ENCODE data around the gene ERC1. TPM values are rescaled to one million over a fixed set of nuclear protein-coding genes. Genes with fewer than 3 reads are reported as not detected.

ERC1 gene
- total and polyA plus RNA-seq, 2 donors from 2014 or later = 5.1 to 68.3 TPM

DNA sequence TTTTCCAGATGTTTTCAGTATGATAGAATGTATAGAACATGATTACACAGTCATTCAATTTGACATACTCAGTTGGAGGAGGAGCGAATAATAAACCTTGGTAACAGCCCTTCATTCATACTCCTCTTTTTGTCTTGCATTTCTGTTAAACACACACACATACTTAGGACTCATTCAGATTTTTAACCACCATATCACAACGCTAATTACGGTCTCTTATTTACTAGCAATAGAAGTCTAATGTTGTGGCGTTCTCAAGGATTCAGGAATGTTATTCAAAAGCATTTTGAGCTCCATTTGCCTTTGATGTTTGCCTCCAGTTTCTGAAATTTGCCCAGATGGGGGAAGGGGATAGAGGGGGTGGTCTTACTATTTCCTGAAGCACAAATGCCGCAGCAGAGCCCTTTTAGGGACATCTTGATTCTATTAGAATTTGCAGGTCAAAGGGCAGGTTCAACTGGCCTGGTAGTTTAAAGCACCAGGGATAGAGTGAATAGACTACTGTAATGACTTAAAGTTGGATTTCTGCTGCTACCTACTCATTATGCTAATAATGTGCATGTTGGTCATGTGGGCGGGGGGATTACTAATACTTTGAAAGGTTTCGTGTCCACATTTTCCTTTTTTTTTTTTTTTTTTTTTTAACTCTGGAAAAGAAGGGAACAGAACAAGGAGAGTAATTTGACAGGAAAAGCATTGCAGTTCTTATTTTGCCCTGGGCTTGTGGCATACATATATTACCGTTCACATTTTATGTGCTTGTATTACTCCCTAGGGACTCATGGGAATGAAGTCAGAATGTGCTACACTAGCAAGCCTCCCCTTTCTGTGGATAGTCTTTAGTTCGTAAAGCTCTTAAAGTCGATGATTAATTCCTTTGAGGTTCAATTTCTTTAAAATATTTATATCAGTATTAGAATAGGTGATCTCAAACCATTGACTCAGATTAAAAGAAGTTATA, 376.6 kb downstream of the ERC1 start:
- H3K4me1 ChIP-seq (ENCODE audit: control insufficient read depth in 2 of 3, insufficient read depth in 2 of 3, low read depth in 1 of 3, low read length in 3 of 3) = peaks cover 0 to 9% (median 0%) of the 10 kb centered on the region in 3 donors
- H3K9ac ChIP-seq (ENCODE audit: low read length in 3 of 3) = no peak overlapping the region
- no peaks in the 10 kb centered on the region for H3K9me3 ChIP-seq (ENCODE audit: control insufficient read depth in 2 of 3, insufficient read depth in 1 of 3, low read length in 3 of 3)
- DNase-seq = peak in 1 of 5 donors; percentile 35
- no peaks in the 10 kb centered on the region for H3K36me3 ChIP-seq (ENCODE audit: control insufficient read depth in 2 of 3, insufficient read depth in 3 of 3, low read length in 3 of 3)
- no peaks in the 10 kb centered on the region for H3K27me3 ChIP-seq (ENCODE audit: control insufficient read depth, insufficient read depth, low read length)
- no peak overlapping the region for H3K4me3 ChIP-seq (ENCODE audit: low read length in 3 of 3)
- intact Hi-C loops (cut with DNase I) = no loop called here
- no peak overlapping the region for H3K27ac ChIP-seq (ENCODE audit: low read depth in 2 of 2, low read length in 2 of 2)
- FAIRE-seq = no peak
- TF ChIP-seq, protein P1, sequence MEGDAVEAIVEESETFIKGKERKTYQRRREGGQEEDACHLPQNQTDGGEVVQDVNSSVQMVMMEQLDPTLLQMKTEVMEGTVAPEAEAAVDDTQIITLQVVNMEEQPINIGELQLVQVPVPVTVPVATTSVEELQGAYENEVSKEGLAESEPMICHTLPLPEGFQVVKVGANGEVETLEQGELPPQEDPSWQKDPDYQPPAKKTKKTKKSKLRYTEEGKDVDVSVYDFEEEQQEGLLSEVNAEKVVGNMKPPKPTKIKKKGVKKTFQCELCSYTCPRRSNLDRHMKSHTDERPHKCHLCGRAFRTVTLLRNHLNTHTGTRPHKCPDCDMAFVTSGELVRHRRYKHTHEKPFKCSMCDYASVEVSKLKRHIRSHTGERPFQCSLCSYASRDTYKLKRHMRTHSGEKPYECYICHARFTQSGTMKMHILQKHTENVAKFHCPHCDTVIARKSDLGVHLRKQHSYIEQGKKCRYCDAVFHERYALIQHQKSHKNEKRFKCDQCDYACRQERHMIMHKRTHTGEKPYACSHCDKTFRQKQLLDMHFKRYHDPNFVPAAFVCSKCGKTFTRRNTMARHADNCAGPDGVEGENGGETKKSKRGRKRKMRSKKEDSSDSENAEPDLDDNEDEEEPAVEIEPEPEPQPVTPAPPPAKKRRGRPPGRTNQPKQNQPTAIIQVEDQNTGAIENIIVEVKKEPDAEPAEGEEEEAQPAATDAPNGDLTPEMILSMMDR (IDR thresholded peaks at IDR 0.05; ENCODE audit: borderline replicate concordance, extremely low read depth, insufficient read depth) = no peak

GRCh38 chr12:1369460-1369859, 378.4 kb downstream of the ERC1 start:
- Histone ChIP-seq H3K4me3 (ENCODE audit: low read length in 3 of 3) (no peak overlapping the region), H3K9me3 (ENCODE audit: control insufficient read depth in 2 of 3, insufficient read depth in 1 of 3, low read length in 3 of 3) (no peaks in the 10 kb centered on the region), H3K27me3 (ENCODE audit: control insufficient read depth, insufficient read depth, low read length) (no peaks in the 10 kb centered on the region), H3K9ac (ENCODE audit: low read length in 3 of 3) (no peak overlapping the region), H3K27ac (ENCODE audit: low read depth in 2 of 2, low read length in 2 of 2) (no peak overlapping the region), H3K36me3 (ENCODE audit: control insufficient read depth in 2 of 3, insufficient read depth in 3 of 3, low read length in 3 of 3) (no peaks in the 10 kb centered on the region), H3K4me1 (ENCODE audit: control insufficient read depth in 2 of 3, insufficient read depth in 2 of 3, low read depth in 1 of 3, low read length in 3 of 3) (peaks cover 0 to 9% (median 0%) of the 10 kb centered on the region in 3 donors)
- TF ChIP-seq, protein P1 (IDR thresholded peaks at IDR 0.05; ENCODE audit: borderline replicate concordance, extremely low read depth, insufficient read depth) = no peak
- intact Hi-C loops (cut with DNase I) = no loop called here
- no peak for FAIRE-seq
- no peak for DNase-seq

DNA sequence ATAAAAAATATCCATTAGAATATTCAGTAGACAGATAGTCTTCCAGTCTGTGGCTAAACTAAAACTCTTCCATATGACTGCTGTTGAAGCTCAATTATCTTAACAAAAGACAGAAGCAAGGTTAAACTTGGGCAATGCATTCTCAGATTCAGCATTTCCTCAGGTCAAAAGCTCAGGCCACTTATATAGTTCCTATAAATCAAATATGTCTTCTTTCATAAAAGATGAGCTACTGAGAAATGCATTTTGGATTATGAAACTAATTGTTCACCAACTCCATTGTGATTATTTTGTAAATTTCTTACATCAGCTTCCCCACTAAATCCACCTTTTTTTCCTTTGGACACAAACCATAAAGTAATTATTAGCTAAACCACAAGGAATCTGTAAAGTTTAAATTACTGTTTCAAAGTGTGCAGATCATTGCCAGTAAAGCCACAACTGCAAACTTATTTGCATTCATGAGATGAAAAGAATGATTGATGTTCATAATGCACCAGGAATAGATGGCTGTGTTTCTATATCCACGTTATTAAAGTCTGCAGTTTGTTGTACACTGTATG, 379.0 kb downstream of the ERC1 start:
- Histone ChIP-seq H3K9ac (ENCODE audit: low read length in 3 of 3) (no peak overlapping the region), H3K4me1 (ENCODE audit: control insufficient read depth in 2 of 3, insufficient read depth in 2 of 3, low read depth in 1 of 3, low read length in 3 of 3) (peaks cover 0 to 9% (median 0%) of the 10 kb centered on the region in 3 donors), H3K4me3 (ENCODE audit: low read length in 3 of 3) (no peak overlapping the region), H3K27me3 (ENCODE audit: control insufficient read depth, insufficient read depth, low read length) (no peaks in the 10 kb centered on the region), H3K36me3 (ENCODE audit: control insufficient read depth in 2 of 3, insufficient read depth in 3 of 3, low read length in 3 of 3) (no peaks in the 10 kb centered on the region), H3K27ac (ENCODE audit: low read depth in 2 of 2, low read length in 2 of 2) (no peak overlapping the region), H3K9me3 (ENCODE audit: control insufficient read depth in 2 of 3, insufficient read depth in 1 of 3, low read length in 3 of 3) (no peaks in the 10 kb centered on the region)
- intact Hi-C loops (cut with DNase I) = no loop called here
- TF ChIP-seq, protein P1 (IDR thresholded peaks at IDR 0.05; ENCODE audit: borderline replicate concordance, extremely low read depth, insufficient read depth) = no peak
- FAIRE-seq (no peak), DNase-seq (no peak)

All from kidney (tissue), 14 donors.